H1 (cell line): Measurements from ENCODE around the gene WDFY4. TPM values are rescaled to one million over a fixed set of nuclear protein-coding genes. Genes with fewer than 3 reads are reported as not detected.

Experiments
- BACH1 ChIP-seq: IDR thresholded peaks from 2 replicates; pipeline ENCODE4 v1.6.1; 2012; ENCODE audit warnings: low read length, improper control_type of control experiment
- CTBP2 ChIP-seq: IDR thresholded peaks from 2 replicates; pipeline ENCODE4 v1.7.0; 2011; ENCODE audit warnings: borderline replicate concordance, mild to moderate bottlenecking, moderate library complexity, mixed read lengths, low read length; ENCODE audit not compliant: insufficient read depth, insufficient read length
- EZH2 ChIP-seq: fragments of 200-600 bp; sonication (generic); IDR thresholded peaks from 2 replicates; pipeline ENCODE4 v1.7.1; 2012; ENCODE audit warnings: low read depth, mild to moderate bottlenecking, moderate library complexity, low read length, inconsistent platforms; ENCODE audit not compliant: severe bottlenecking
- POLR2AphosphoS5 ChIP-seq: IDR thresholded peaks from 2 replicates; pipeline ENCODE4 v1.6.1; 2011; ENCODE audit warnings: low read depth, low read length
- polyA plus RNA-seq, 7 experiments: library from polyadenylated mRNA; depleted of rRNA in 3 of 7; stranded (reverse) in 5 of 7; unstranded in 2 of 7; fragments of >200 nt in 5 of 7; fragments of 200-250 nt in 2 of 7; gene quantifications; 1 replicate in 5 of 7; 2 replicates in 1 of 7; 4 replicates in 1 of 7; pipeline versions ENCODE4 v1.2.1 to v1.2.3, GENCODE V29; 2011 to 2013; ENCODE audit warnings: missing spikeins in 2 of 7, mixed read lengths in 2 of 7
- total RNA-seq: library from RNA; stranded (reverse); fragmentation: NEBNext Ultra II Directional; extraction: Animal tissue kit (Norgen Biotek cat#: 25700); gene quantifications from 2 replicates; pipeline ENCODE4 v1.2.1, GENCODE V29; 2021

WDFY4 gene
- total and polyA plus RNA-seq, 2 of the 8 experiments (the other 6 are each of a cell fraction or from before 2014, with no cell fraction given): not detected

DNA sequence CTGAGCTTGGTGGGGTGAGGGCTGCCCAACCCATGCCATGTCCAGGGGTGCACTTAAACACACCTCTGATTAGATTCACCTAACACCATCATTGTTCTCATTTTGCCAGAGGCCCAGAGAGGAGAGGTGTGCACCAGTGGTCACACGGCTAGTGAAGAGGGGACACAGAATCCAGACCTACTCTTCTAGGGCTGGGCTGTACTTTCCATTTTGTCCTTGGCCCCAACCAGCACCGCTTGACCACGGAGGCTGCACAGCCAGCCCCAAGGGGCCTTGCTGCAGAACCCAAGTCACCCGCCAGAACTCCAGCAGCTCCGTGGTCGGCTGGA is 246 bp upstream of the WDFY4 start (continued):
- TF ChIP-seq BACH1 (no peak), EZH2 (no peak), CTBP2 (no peak), POLR2AphosphoS5 (no peak)
